ENCODE measurements around the gene MZB1.
"Not testable (repeated sequence)": the region's sequence is repeated elsewhere in the genome, so short reads cannot be mapped to it uniquely, and the experiment has no call there.

Gene MZB1

GRCh38 chr5:139360384-139360783, 29.3 kb downstream of the MZB1 start:
- no peaks in the 10 kb centered on the region for H3K9me3 ChIP-seq (ENCODE audit: control insufficient read depth, low read depth, low read length)
- peaks cover 21% of the 10 kb centered on the region for H3K36me3 ChIP-seq (ENCODE audit: control insufficient read depth, low read depth, low read length)
- H3K27ac ChIP-seq (ENCODE audit: low read length), result no peak overlapping the region
- no peak overlapping the region for H3K4me3 ChIP-seq (ENCODE audit: low read length)
- no peaks in the 10 kb centered on the region for H3K27me3 ChIP-seq (ENCODE audit: control insufficient read depth, insufficient read depth, low read length)
- H3K9ac ChIP-seq (ENCODE audit: low read length), result no peak overlapping the region
- no peaks in the 10 kb centered on the region for H3K4me1 ChIP-seq (ENCODE audit: control insufficient read depth, low read depth, low read length)

- Histone ChIP-seq H3K4me1 (ENCODE audit: control insufficient read depth, low read depth, low read length) (no peaks in the 10 kb centered on the region), H3K27me3 (ENCODE audit: control insufficient read depth, insufficient read depth, low read length) (no peaks in the 10 kb centered on the region), H3K27ac (ENCODE audit: low read length) (no peak overlapping the region), H3K4me3 (ENCODE audit: low read length) (no peak overlapping the region), H3K9me3 (ENCODE audit: control insufficient read depth, low read depth, low read length) (no peaks in the 10 kb centered on the region), H3K36me3 (ENCODE audit: control insufficient read depth, low read depth, low read length) (peaks cover 4% of the 10 kb centered on the region), H3K9ac (ENCODE audit: low read length) (no peak overlapping the region)
These were observed 31.6 kb downstream of the MZB1 start for GRCh38 chr5:139358064-139358463.

GRCh38 chr5:139355900-139356299, 33.8 kb downstream of the MZB1 start:
- not testable (repeated sequence) for H3K4me3 ChIP-seq (ENCODE audit: low read length); H3K9ac ChIP-seq (ENCODE audit: low read length); H3K4me1 ChIP-seq (ENCODE audit: control insufficient read depth, low read depth, low read length); H3K27ac ChIP-seq (ENCODE audit: low read length); H3K27me3 ChIP-seq (ENCODE audit: control insufficient read depth, insufficient read depth, low read length); H3K9me3 ChIP-seq (ENCODE audit: control insufficient read depth, low read depth, low read length)
- peaks cover 10% of the 10 kb centered on the region for H3K36me3 ChIP-seq (ENCODE audit: control insufficient read depth, low read depth, low read length)

GRCh38 chr5:139354186-139354585, 35.5 kb downstream of the MZB1 start:
- Histone ChIP-seq H3K9me3 (ENCODE audit: control insufficient read depth, low read depth, low read length) (no peaks in the 10 kb centered on the region), H3K27ac (ENCODE audit: low read length) (no peak overlapping the region), H3K4me1 (ENCODE audit: control insufficient read depth, low read depth, low read length) (no peaks in the 10 kb centered on the region), H3K9ac (ENCODE audit: low read length) (no peak overlapping the region), H3K36me3 (ENCODE audit: control insufficient read depth, low read depth, low read length) (peaks cover 10% of the 10 kb centered on the region), H3K27me3 (ENCODE audit: control insufficient read depth, insufficient read depth, low read length) (no peaks in the 10 kb centered on the region), H3K4me3 (ENCODE audit: low read length) (no peak overlapping the region)

- H3K4me1 ChIP-seq (ENCODE audit: control insufficient read depth, low read depth, low read length), result not testable (repeated sequence)
These were observed 41.9 kb downstream of the MZB1 start for GRCh38 chr5:139347863-139348262.

GRCh38 chr5:139345442-139345841, 44.3 kb downstream of the MZB1 start:
- H3K27ac ChIP-seq (ENCODE audit: low read length); H3K9ac ChIP-seq (ENCODE audit: low read length); H3K9me3 ChIP-seq (ENCODE audit: control insufficient read depth, low read depth, low read length); H3K4me1 ChIP-seq (ENCODE audit: control insufficient read depth, low read depth, low read length); H3K4me3 ChIP-seq (ENCODE audit: low read length); H3K27me3 ChIP-seq (ENCODE audit: control insufficient read depth, insufficient read depth, low read length); H3K36me3 ChIP-seq (ENCODE audit: control insufficient read depth, low read depth, low read length): not testable (repeated sequence)

More at GRCh38 chr5:139347863-139348262, 41.9 kb downstream of the MZB1 start:
- not testable (repeated sequence) for H3K27ac ChIP-seq (ENCODE audit: low read length); H3K36me3 ChIP-seq (ENCODE audit: control insufficient read depth, low read depth, low read length); H3K27me3 ChIP-seq (ENCODE audit: control insufficient read depth, insufficient read depth, low read length); H3K9ac ChIP-seq (ENCODE audit: low read length); H3K4me3 ChIP-seq (ENCODE audit: low read length); H3K9me3 ChIP-seq (ENCODE audit: control insufficient read depth, low read depth, low read length)

GRCh38 chr5:139344177-139344576, 45.5 kb downstream of the MZB1 start:
- no peaks in the 10 kb centered on the region for H3K36me3 ChIP-seq (ENCODE audit: control insufficient read depth, low read depth, low read length)
- H3K4me3 ChIP-seq (ENCODE audit: low read length), result peak overlapping the region; percentile 3
- H3K27ac ChIP-seq (ENCODE audit: low read length), result no peak overlapping the region
- no peaks in the 10 kb centered on the region for H3K27me3 ChIP-seq (ENCODE audit: control insufficient read depth, insufficient read depth, low read length)
- H3K9ac ChIP-seq (ENCODE audit: low read length), result no peak overlapping the region
- H3K4me1 ChIP-seq (ENCODE audit: control insufficient read depth, low read depth, low read length), result peaks cover 8% of the 10 kb centered on the region
- H3K9me3 ChIP-seq (ENCODE audit: control insufficient read depth, low read depth, low read length), result no peaks in the 10 kb centered on the region

- no peak overlapping the region for H3K27ac ChIP-seq (ENCODE audit: low read length)
- peak overlapping the region; percentile 86 for H3K4me3 ChIP-seq (ENCODE audit: low read length)
- no peaks in the 10 kb centered on the region for H3K27me3 ChIP-seq (ENCODE audit: control insufficient read depth, insufficient read depth, low read length)
- H3K9ac ChIP-seq (ENCODE audit: low read length), result peak overlapping the region; percentile 97
- H3K9me3 ChIP-seq (ENCODE audit: control insufficient read depth, low read depth, low read length), result no peaks in the 10 kb centered on the region
- no peaks in the 10 kb centered on the region for H3K36me3 ChIP-seq (ENCODE audit: control insufficient read depth, low read depth, low read length)
- H3K4me1 ChIP-seq (ENCODE audit: control insufficient read depth, low read depth, low read length), result peaks cover 8% of the 10 kb centered on the region
These were observed 46.2 kb downstream of the MZB1 start for GRCh38 chr5:139343476-139343875.

- H3K9ac ChIP-seq (ENCODE audit: low read length), result peak overlapping the region; percentile 97
- H3K27me3 ChIP-seq (ENCODE audit: control insufficient read depth, insufficient read depth, low read length), result no peaks in the 10 kb centered on the region
- no peaks in the 10 kb centered on the region for H3K9me3 ChIP-seq (ENCODE audit: control insufficient read depth, low read depth, low read length)
- H3K36me3 ChIP-seq (ENCODE audit: control insufficient read depth, low read depth, low read length), result no peaks in the 10 kb centered on the region
- H3K27ac ChIP-seq (ENCODE audit: low read length), result no peak overlapping the region
- peaks cover 8% of the 10 kb centered on the region for H3K4me1 ChIP-seq (ENCODE audit: control insufficient read depth, low read depth, low read length)
- peak overlapping the region; percentile 86 for H3K4me3 ChIP-seq (ENCODE audit: low read length)
These were observed 47.3 kb downstream of the MZB1 start for GRCh38 chr5:139342423-139342723.

- H3K27me3 ChIP-seq (ENCODE audit: control insufficient read depth, insufficient read depth, low read length), result no peaks in the 10 kb centered on the region
- H3K4me1 ChIP-seq (ENCODE audit: control insufficient read depth, low read depth, low read length), result peaks cover 8% of the 10 kb centered on the region
- H3K27ac ChIP-seq (ENCODE audit: low read length), result peak within 1 kb of the TSS; percentile 85
- H3K4me3 ChIP-seq (ENCODE audit: low read length), result peak within 1 kb of the TSS; percentile 86
- H3K9ac ChIP-seq (ENCODE audit: low read length), result peak within 1 kb of the TSS; percentile 97
- no peaks in the 10 kb centered on the region for H3K36me3 ChIP-seq (ENCODE audit: control insufficient read depth, low read depth, low read length)
- no peaks in the 10 kb centered on the region for H3K9me3 ChIP-seq (ENCODE audit: control insufficient read depth, low read depth, low read length)
These were observed 47.9 kb downstream of the MZB1 start, which contains the start of gene PAIP2 for GRCh38 chr5:139341689-139342422. Gene PAIP2, plus strand, starts transcription at chr5:139341854. Its CDS starts 21,931 bp downstream, at chr5:139363785.

GRCh38 chr5:139341187-139341688, 48.5 kb downstream of the MZB1 start:
- Histone ChIP-seq H3K4me3 (ENCODE audit: low read length) (peak overlapping the region; percentile 86), H3K9ac (ENCODE audit: low read length) (no peak overlapping the region), H3K36me3 (ENCODE audit: control insufficient read depth, low read depth, low read length) (no peaks in the 10 kb centered on the region), H3K27ac (ENCODE audit: low read length) (no peak overlapping the region), H3K9me3 (ENCODE audit: control insufficient read depth, low read depth, low read length) (no peaks in the 10 kb centered on the region), H3K27me3 (ENCODE audit: control insufficient read depth, insufficient read depth, low read length) (no peaks in the 10 kb centered on the region), H3K4me1 (ENCODE audit: control insufficient read depth, low read depth, low read length) (peaks cover 8% of the 10 kb centered on the region)

GRCh38 chr5:139340051-139340450, 49.7 kb downstream of the MZB1 start:
- H3K4me1 ChIP-seq (ENCODE audit: control insufficient read depth, low read depth, low read length), result peaks cover 8% of the 10 kb centered on the region
- H3K27me3 ChIP-seq (ENCODE audit: control insufficient read depth, insufficient read depth, low read length), result no peaks in the 10 kb centered on the region
- no peaks in the 10 kb centered on the region for H3K36me3 ChIP-seq (ENCODE audit: control insufficient read depth, low read depth, low read length)
- no peaks in the 10 kb centered on the region for H3K9me3 ChIP-seq (ENCODE audit: control insufficient read depth, low read depth, low read length)
- H3K4me3 ChIP-seq (ENCODE audit: low read length), result no peak overlapping the region
- no peak overlapping the region for H3K27ac ChIP-seq (ENCODE audit: low read length)
- H3K9ac ChIP-seq (ENCODE audit: low read length), result no peak overlapping the region
